ENCODE results near the gene MAT1A.

- TF ChIP-seq TAF1 (IDR thresholded peaks at IDR 0.05; ENCODE audit: borderline replicate concordance, insufficient read depth, low read length) (no peak), SIN3A (IDR thresholded peaks at IDR 0.05; ENCODE audit: borderline replicate concordance, insufficient read depth, low read length) (no peak), POLR2AphosphoS5 (IDR thresholded peaks at IDR 0.05; ENCODE audit: low read depth, low read length) (no peak), REST (IDR thresholded peaks at IDR 0.05; ENCODE audit: insufficient read depth in 1 of 2, low read depth in 2 of 2, low read length in 2 of 2) (no peak), FOXP2 (optimal IDR thresholded peaks at IDR 0.05; ENCODE audit: borderline replicate concordance, extremely low read depth, extremely low read length, insufficient read depth) (no peak)
These were observed 21.2 kb downstream of the MAT1A start for GRCh38 chr10:80268266-80268665.

Data from PFSK-1 (cell line).